Mesenchymal stem cell (in vitro differentiated cells and primary cell): ENCODE measurements around the gene PIEZO1.

Source experiments
- DNase-seq: peaks from one replicate; pipeline ENCODE4 v3.0.0-alpha.2; 2013
- H2AFZ ChIP-seq: one replicate; pipeline ENCODE4 v1.6.1; 2013; ENCODE audit warnings: low read depth, mild to moderate bottlenecking, control low read depth, inconsistent platforms, low read length, moderate library complexity
- H2AK5ac ChIP-seq: 2 replicates; pipeline ENCODE4 v1.6.1; 2013; ENCODE audit warnings: low read length, moderate library complexity, mild to moderate bottlenecking, inconsistent platforms; ENCODE audit not compliant: severe bottlenecking
- H2BK120ac ChIP-seq: one replicate; pipeline ENCODE4 v1.6.1; 2013; ENCODE audit warnings: low read depth, mild to moderate bottlenecking, inconsistent platforms, low read length, moderate library complexity
- H2BK12ac ChIP-seq, 2 experiments: one replicate each; pipeline ENCODE4 v1.6.1; 2013; ENCODE audit warnings: inconsistent platforms in 2 of 2, low read length in 2 of 2, mild to moderate bottlenecking in 2 of 2, moderate library complexity in 2 of 2, control low read depth in 1 of 2
- H2BK15ac ChIP-seq: one replicate; pipeline ENCODE4 v1.6.1; 2013; ENCODE audit warnings: mild to moderate bottlenecking, low read depth, inconsistent platforms; ENCODE audit not compliant: poor library complexity, severe bottlenecking
- H2BK5ac ChIP-seq: 2 replicates; pipeline ENCODE4 v1.6.1; 2013; ENCODE audit warnings: low read depth, mild to moderate bottlenecking, low read length, control low read depth, inconsistent platforms; ENCODE audit not compliant: poor library complexity, severe bottlenecking
- H3K14ac ChIP-seq, 2 experiments: one replicate each; pipeline ENCODE4 v1.6.1; 2013; ENCODE audit warnings: inconsistent platforms in 2 of 2, low read length in 2 of 2, control low read depth in 1 of 2, mild to moderate bottlenecking in 1 of 2, moderate library complexity in 1 of 2
- H3K18ac ChIP-seq, 2 experiments: one replicate each; pipeline ENCODE4 v1.6.1; 2013; ENCODE audit warnings: inconsistent platforms in 2 of 2, low read length in 2 of 2, control low read depth in 1 of 2, low read depth in 1 of 2, mild to moderate bottlenecking in 1 of 2
- H3K23ac ChIP-seq, 2 experiments: one replicate each; pipeline ENCODE4 v1.6.1; 2013; ENCODE audit warnings: inconsistent platforms in 2 of 2, low read length in 2 of 2, mild to moderate bottlenecking in 2 of 2, moderate library complexity in 2 of 2, control low read depth in 1 of 2
- H3K27ac ChIP-seq: 2 replicates; pipeline ENCODE4 v1.5.1; 2013; ENCODE audit warnings: mild to moderate bottlenecking, moderate library complexity, low read length, control low read depth, inconsistent platforms; ENCODE audit not compliant: poor library complexity, severe bottlenecking
- H3K27me3 ChIP-seq, 2 experiments: 2 replicates each; pipeline versions ENCODE4 v1.6.1 to v1.7.0; 2013; ENCODE audit warnings: low read length in 2 of 2, mild to moderate bottlenecking in 2 of 2, moderate library complexity in 2 of 2, control low read depth in 1 of 2, inconsistent platforms in 1 of 2; ENCODE audit not compliant: control insufficient read depth in 1 of 2, insufficient read depth in 1 of 2
- H3K36me3 ChIP-seq, 2 experiments: 2 replicates each; pipeline versions ENCODE4 v1.6.1 to v1.7.0; 2013; ENCODE audit warnings: low read length in 2 of 2, control low read depth in 1 of 2, inconsistent platforms in 1 of 2, low read depth in 1 of 2, mild to moderate bottlenecking in 1 of 2; ENCODE audit not compliant: insufficient read depth in 2 of 2, control insufficient read depth in 1 of 2
- H3K4ac ChIP-seq, 2 experiments: one replicate each; pipeline ENCODE4 v1.6.1; 2013; ENCODE audit warnings: inconsistent platforms in 2 of 2, low read length in 2 of 2, mild to moderate bottlenecking in 2 of 2, moderate library complexity in 2 of 2, control low read depth in 1 of 2, low read depth in 1 of 2
- H3K4me1 ChIP-seq: 2 replicates; pipeline ENCODE4 v1.6.1; 2013; ENCODE audit warnings: low read depth, low read length, control low read depth; ENCODE audit not compliant: control insufficient read depth, insufficient read depth
- H3K4me2 ChIP-seq: 2 replicates; pipeline ENCODE4 v1.6.1; 2013; ENCODE audit warnings: low read length, mild to moderate bottlenecking, inconsistent platforms; ENCODE audit not compliant: poor library complexity, severe bottlenecking
- H3K4me3 ChIP-seq, 2 experiments: 2 replicates each; pipeline versions ENCODE4 v1.5.1 to v1.7.0; 2013; ENCODE audit warnings: low read length in 2 of 2, mild to moderate bottlenecking in 2 of 2, control low read depth in 1 of 2, low read depth in 1 of 2; ENCODE audit not compliant: insufficient read depth in 1 of 2
- H3K79me1 ChIP-seq: replicated peaks from 2 replicates; pipeline ENCODE4 v1.6.1; 2013; ENCODE audit warnings: mild to moderate bottlenecking, control low read depth, low read length, inconsistent platforms; ENCODE audit not compliant: poor library complexity, severe bottlenecking
- H3K9ac ChIP-seq: 2 replicates; pipeline ENCODE4 v1.7.0; 2013; ENCODE audit warnings: mild to moderate bottlenecking, low read length, moderate library complexity
- H3K9me3 ChIP-seq: 2 replicates; pipeline ENCODE4 v1.7.0; 2013; ENCODE audit warnings: mild to moderate bottlenecking, low read length; ENCODE audit not compliant: control insufficient read depth
- H4K8ac ChIP-seq: one replicate; pipeline ENCODE4 v1.6.1; 2013; ENCODE audit warnings: inconsistent platforms, mild to moderate bottlenecking, low read length, moderate library complexity
- H4K91ac ChIP-seq: one replicate; pipeline ENCODE4 v1.6.1; 2013; ENCODE audit warnings: mild to moderate bottlenecking, low read length, inconsistent platforms
- WGBS: methylation state at CpG from one replicate; pipeline ENCODE4 v1.1.7; 2013; ENCODE audit warnings: mixed read lengths; 5-methylcytosine and 5-hydroxymethylcytosine counted together

Gene PIEZO1

GRCh38 chr16:88685156-88686061 is 99.6 kb downstream of the PIEZO1 start:
- Histone ChIP-seq H3K4me2 (peak overlapping the region; percentile 93), H3K9ac (no peak overlapping the region), H3K79me1 (no peaks in the 10 kb centered on the region), H3K23ac (peak overlapping the region in 1 of 2 experiments; percentile 16), H3K9me3 (no peaks in the 10 kb centered on the region), H3K27me3 (peaks cover 67 to 80% of the 10 kb centered on the region in 2 experiments), H2BK12ac (no peak overlapping the region), H2AK5ac (no peak overlapping the region), H3K4ac (no peak overlapping the region), H2BK120ac (no peak overlapping the region), H3K4me3 (peak overlapping the region in 1 of 2 experiments; percentile 73), H3K27ac (no peak overlapping the region), H3K36me3 (peaks cover 0 to 5% of the 10 kb centered on the region in 2 experiments), H3K18ac (no peak overlapping the region), H4K8ac (peak overlapping the region; percentile 12), H2BK5ac (no peak overlapping the region), H2AFZ (no peak overlapping the region), H4K91ac (peak overlapping the region; percentile 49), H2BK15ac (no peak overlapping the region), H3K14ac (peak overlapping the region in 1 of 2 experiments; percentile 44), H3K4me1 (peaks cover 32% of the 10 kb centered on the region)
- 16% methylated on average over 20 of the region's 33 CpGs for WGBS
- peak; percentile 70 for DNase-seq

- Histone ChIP-seq H4K91ac (no peak overlapping the region), H3K27ac (no peak overlapping the region), H2BK5ac (no peak overlapping the region), H2AFZ (no peak overlapping the region), H2BK120ac (no peak overlapping the region), H2BK15ac (no peak overlapping the region), H3K9ac (no peak overlapping the region), H2BK12ac (no peak overlapping the region), H3K14ac (no peak overlapping the region), H3K36me3 (peaks cover 0 to 5% of the 10 kb centered on the region in 2 experiments), H3K23ac (peak overlapping the region in 1 of 2 experiments; percentile 56), H4K8ac (peak overlapping the region; percentile 12), H3K9me3 (no peaks in the 10 kb centered on the region), H3K4me2 (no peak overlapping the region), H3K4ac (no peak overlapping the region), H3K4me3 (no peak overlapping the region), H2AK5ac (no peak overlapping the region), H3K79me1 (no peaks in the 10 kb centered on the region), H3K18ac (no peak overlapping the region), H3K4me1 (peaks cover 32% of the 10 kb centered on the region), H3K27me3 (peaks cover 61 to 76% of the 10 kb centered on the region in 2 experiments)
- WGBS = 75% methylated on average over 15 of the region's 15 CpGs
- no peak for DNase-seq
Observed at GRCh38 chr16:88684569-88685155, 100.4 kb downstream of the PIEZO1 start.

GRCh38 chr16:88681709-88682451 is 103.1 kb downstream of the PIEZO1 start:
- no peak overlapping the region for H3K23ac ChIP-seq
- H3K9ac ChIP-seq = no peak overlapping the region
- H3K4ac ChIP-seq = no peak overlapping the region
- no peak overlapping the region for H4K91ac ChIP-seq
- no peak overlapping the region for H2BK12ac ChIP-seq
- no peak overlapping the region for H3K4me2 ChIP-seq
- peaks cover 28% of the 10 kb centered on the region for H3K4me1 ChIP-seq
- no peak overlapping the region for H3K18ac ChIP-seq
- peaks cover 48 to 62% of the 10 kb centered on the region in 2 experiments for H3K27me3 ChIP-seq
- no peak overlapping the region for H3K27ac ChIP-seq
- peaks cover 0 to 5% of the 10 kb centered on the region in 2 experiments for H3K36me3 ChIP-seq
- no peak overlapping the region for H2AK5ac ChIP-seq
- DNase-seq = no peak
- H2BK5ac ChIP-seq = no peak overlapping the region
- no peak overlapping the region for H2BK120ac ChIP-seq
- no peaks in the 10 kb centered on the region for H3K9me3 ChIP-seq
- H2BK15ac ChIP-seq = no peak overlapping the region
- H2AFZ ChIP-seq = no peak overlapping the region
- no peak overlapping the region for H3K4me3 ChIP-seq
- H3K14ac ChIP-seq = no peak overlapping the region
- H4K8ac ChIP-seq = peak overlapping the region; percentile 63
- H3K79me1 ChIP-seq = no peaks in the 10 kb centered on the region
- WGBS = 85% methylated on average over 21 of the region's 21 CpGs
